22Rv1 (cell line): ENCODE data around the gene OLFM1.

Source experiments
- H3K27ac ChIP-seq: fragments of 450-650 bp; 2 replicates; pipeline ENCODE4 v1.5.1; 2017
- CTCF ChIP-seq: fragments of 450-650 bp; IDR thresholded peaks from 2 replicates; pipeline ENCODE4 v1.5.1; 2017; ENCODE audit warnings: mild to moderate bottlenecking
- ZFX ChIP-seq: fragments of 450-650 bp; IDR thresholded peaks from 2 replicates; pipeline ENCODE4 v1.6.1; 2017; ENCODE audit warnings: antibody characterized with exemption, borderline replicate concordance

The OLFM1 gene

GRCh38 chr9:135132008-135132407, 44.5 kb downstream of the OLFM1 start:
- TF ChIP-seq ZFX, result no peak
- no peak for TF ChIP-seq CTCF
- H3K27ac ChIP-seq, result no peak overlapping the region

GRCh38 chr9:135134268-135135022, 47.0 kb downstream of the OLFM1 start:
- TF ChIP-seq ZFX, result no peak
- no peak overlapping the region for H3K27ac ChIP-seq

GRCh38 chr9:135135171-135135928, 47.9 kb downstream of the OLFM1 start:
- H3K27ac ChIP-seq, result no peak overlapping the region
- TF ChIP-seq CTCF (no peak), ZFX (no peak)

GRCh38 chr9:135135929-135136315, 48.5 kb downstream of the OLFM1 start:
- no peak overlapping the region for H3K27ac ChIP-seq

GRCh38 chr9:135136481-135136880, 49.0 kb downstream of the OLFM1 start:
- H3K27ac ChIP-seq, result no peak overlapping the region

More at GRCh38 chr9:135135929-135136315, 48.5 kb downstream of the OLFM1 start:
- TF ChIP-seq ZFX (no peak), CTCF (no peak)

GRCh38 chr9:135136991-135137832, 49.7 kb downstream of the OLFM1 start:
- no peak overlapping the region for H3K27ac ChIP-seq
- no peak for TF ChIP-seq CTCF

More at GRCh38 chr9:135136481-135136880, 49.0 kb downstream of the OLFM1 start:
- TF ChIP-seq ZFX (no peak), CTCF (no peak)

- no peak overlapping the region for H3K27ac ChIP-seq
Measured at GRCh38 chr9:135138078-135138855, 50.8 kb downstream of the OLFM1 start.

More at GRCh38 chr9:135138078-135138855, 50.8 kb downstream of the OLFM1 start:
- TF ChIP-seq CTCF, result no peak
- no peak for TF ChIP-seq ZFX
